ENCODE measurements around the gene SUPT16H. TPM values are rescaled to one million over a fixed set of nuclear protein-coding genes. Genes with fewer than 3 reads are reported as not detected.
"Not testable (repeated sequence)": the region's sequence is repeated elsewhere in the genome, so short reads cannot be mapped to it uniquely, and the experiment has no call there.

Gene SUPT16H
- total RNA-seq, 2 donors from 2014 or later = 34.6 to 37.1 TPM

- TF ChIP-seq POLR2A (IDR thresholded peaks at IDR 0.05) (no peak), CTCF (IDR thresholded peaks at IDR 0.05) (no peak)
- 0 to 1% methylated on average over 38 to 39 of the region's 39 CpGs for WGBS, 2 donors
- peak; percentile 23 for ATAC-seq
- Histone ChIP-seq H3K36me3 (replicated peaks in 1 of 2; ENCODE audit: insufficient read depth in 1 of 2, low read depth in 2 of 2) (peaks cover 0 to 3% of the 10 kb centered on the region in 2 donors), H3K27me3 (no peaks in the 10 kb centered on the region), H3K27ac (peak overlapping the region; percentile 66 to 91 (median 82)), H3K4me3 (peak overlapping the region; percentile 42 to 47), H3K4me1 (peaks cover 24% of the 10 kb centered on the region), H3K9me3 (no peaks in the 10 kb centered on the region)
- peak; percentile 21 to 38 (median 32) for DNase-seq
- intact Hi-C loops (cut with DNase I) = no loop called here
These were observed 652 bp downstream of the SUPT16H start for GRCh38 chr14:21382886-21383847.

GRCh38 chr14:21382095-21382494, 1.7 kb downstream of the SUPT16H start:
- Histone ChIP-seq H3K4me3 (no peak overlapping the region), H3K4me1 (peaks cover 24% of the 10 kb centered on the region), H3K27me3 (no peaks in the 10 kb centered on the region), H3K9me3 (no peaks in the 10 kb centered on the region), H3K36me3 (replicated peaks in 1 of 2; ENCODE audit: insufficient read depth in 1 of 2, low read depth in 2 of 2) (peaks cover 0 to 3% of the 10 kb centered on the region in 2 donors), H3K27ac (no peak overlapping the region)
- no peak for TF ChIP-seq POLR2A (IDR thresholded peaks at IDR 0.05)
- no peak for TF ChIP-seq CTCF (IDR thresholded peaks at IDR 0.05)
- ATAC-seq (no peak), DNase-seq (no peak)
- intact Hi-C loops (cut with DNase I) = no loop called here

- no peak for TF ChIP-seq CTCF (IDR thresholded peaks at IDR 0.05)
- no peak for TF ChIP-seq POLR2A (IDR thresholded peaks at IDR 0.05)
- intact Hi-C loops (cut with DNase I) = loop anchor here (10.0 kb wide), 1 partner anchor 145 kb away; no protein-coding TSS in a partner anchor
- DNase-seq = no peak
- H3K36me3 ChIP-seq (replicated peaks in 1 of 2; ENCODE audit: insufficient read depth in 1 of 2, low read depth in 2 of 2) = no peaks in the 10 kb centered on the region
- H3K4me3 ChIP-seq = no peak overlapping the region
- WGBS, 2 donors = 88 to 94% methylated on average over 6 of the region's 6 CpGs
- H3K27me3 ChIP-seq = no peaks in the 10 kb centered on the region
- H3K9me3 ChIP-seq = no peaks in the 10 kb centered on the region
- H3K27ac ChIP-seq = no peak overlapping the region
- peaks cover 16% of the 10 kb centered on the region for H3K4me1 ChIP-seq
- no peak for ATAC-seq
These were observed 4.5 kb downstream of the SUPT16H start for GRCh38 chr14:21379338-21379737.

GRCh38 chr14:21373980-21374379, 9.8 kb downstream of the SUPT16H start:
- 92 to 96% methylated on average over 1 of the region's 1 CpG for WGBS, 2 donors
- intact Hi-C loops (cut with DNase I) = loop anchor here (10.0 kb wide), 1 partner anchor 139 kb away; no protein-coding TSS in a partner anchor
- Histone ChIP-seq H3K4me3 (no peak overlapping the region), H3K4me1 (no peaks in the 10 kb centered on the region), H3K27me3 (no peaks in the 10 kb centered on the region), H3K36me3 (replicated peaks in 1 of 2; ENCODE audit: insufficient read depth in 1 of 2, low read depth in 2 of 2) (peaks cover 0 to 9% of the 10 kb centered on the region in 2 donors), H3K9me3 (no peaks in the 10 kb centered on the region), H3K27ac (no peak overlapping the region)
- ATAC-seq (no peak), DNase-seq (no peak)
- TF ChIP-seq CTCF (IDR thresholded peaks at IDR 0.05) (no peak), POLR2A (IDR thresholded peaks at IDR 0.05) (no peak)

GRCh38 chr14:21372814-21373213, 11.0 kb downstream of the SUPT16H start:
- not testable (repeated sequence) for H3K27me3 ChIP-seq, H3K4me3 ChIP-seq, H3K4me1 ChIP-seq, DNase-seq, ATAC-seq, H3K9me3 ChIP-seq, H3K27ac ChIP-seq
- H3K36me3 ChIP-seq (replicated peaks in 1 of 2; ENCODE audit: insufficient read depth in 1 of 2, low read depth in 2 of 2) = peaks cover 2 to 19% of the 10 kb centered on the region in 2 donors
- intact Hi-C loops (cut with DNase I) = loop anchor here (10.0 kb wide), 1 partner anchor 138 kb away; no protein-coding TSS in a partner anchor
- WGBS, 2 donors = 100% methylated on average over 1 of the region's 1 CpG
